Progenitor cell of endocrine pancreas (in vitro differentiated cells): Measurements from ENCODE around the gene SLC39A8. TPM values are rescaled to one million over a fixed set of nuclear protein-coding genes. Genes with fewer than 3 reads are reported as not detected.

Experiments used
- DNase-seq: peaks from one replicate; pipeline ENCODE4 v3.0.0; 2021; ENCODE audit warnings: low spot score; ENCODE audit not compliant: unreplicated experiment
- H3K27ac Mint-ChIP-seq: 2 replicates; pipeline ENCODE4 v1.8.0; 2021; ENCODE audit warnings: mild to moderate bottlenecking, moderate library complexity, mixed read lengths
- H3K27me3 Mint-ChIP-seq: 2 replicates; pipeline ENCODE4 v1.8.0; 2021; ENCODE audit warnings: mixed read lengths
- H3K36me3 Mint-ChIP-seq: 2 replicates; pipeline ENCODE4 v1.8.0; 2022; ENCODE audit warnings: mixed read lengths; ENCODE audit not compliant: insufficient read depth
- H3K4me1 Mint-ChIP-seq: 2 replicates; pipeline ENCODE4 v1.8.0; 2021; ENCODE audit warnings: low read depth, mixed read lengths
- H3K4me3 Mint-ChIP-seq: 2 replicates; pipeline ENCODE4 v1.8.0; 2021; ENCODE audit warnings: low read depth, mild to moderate bottlenecking, moderate library complexity, mixed read lengths
- H3K9me3 Mint-ChIP-seq: 2 replicates; pipeline ENCODE4 v1.8.0; 2021; ENCODE audit warnings: low read depth, mixed read lengths
- CTCF ChIP-seq: fragments of 200-600 bp; sonication (generic); IDR thresholded peaks from one replicate; pipeline ENCODE4 v1.5.0; 2021; ENCODE audit warnings: antibody characterized with exemption, mild to moderate bottlenecking; ENCODE audit not compliant: unreplicated experiment
- total RNA-seq: library from RNA; stranded (reverse); gene quantifications from 2 replicates; pipeline ENCODE4 v1.2.1, GENCODE V29; 2021

The SLC39A8 gene
- total RNA-seq, 1 donor from 2014 or later, result 1.6 TPM

- Mint-ChIP-seq H3K4me3 (no peak overlapping the region), H3K27ac (no peak overlapping the region), H3K4me1 (peaks cover 1% of the 10 kb centered on the region), H3K36me3 (no peaks in the 10 kb centered on the region), H3K27me3 (no peaks in the 10 kb centered on the region), H3K9me3 (peaks cover 4% of the 10 kb centered on the region)
- no peak for TF ChIP-seq CTCF
- DNase-seq, result no peak
Measured at GRCh38 chr4:102315532-102315931, 29.8 kb downstream of the SLC39A8 start.

- DNase-seq, result no peak
- peaks cover 4% of the 10 kb centered on the region for H3K9me3 Mint-ChIP-seq
- H3K27ac Mint-ChIP-seq, result no peak overlapping the region
- no peaks in the 10 kb centered on the region for H3K36me3 Mint-ChIP-seq
- TF ChIP-seq CTCF, result no peak
- H3K4me3 Mint-ChIP-seq, result no peak overlapping the region
- H3K4me1 Mint-ChIP-seq, result peaks cover 1% of the 10 kb centered on the region
- no peaks in the 10 kb centered on the region for H3K27me3 Mint-ChIP-seq
Measured at GRCh38 chr4:102312417-102312816, 32.9 kb downstream of the SLC39A8 start.

DNA sequence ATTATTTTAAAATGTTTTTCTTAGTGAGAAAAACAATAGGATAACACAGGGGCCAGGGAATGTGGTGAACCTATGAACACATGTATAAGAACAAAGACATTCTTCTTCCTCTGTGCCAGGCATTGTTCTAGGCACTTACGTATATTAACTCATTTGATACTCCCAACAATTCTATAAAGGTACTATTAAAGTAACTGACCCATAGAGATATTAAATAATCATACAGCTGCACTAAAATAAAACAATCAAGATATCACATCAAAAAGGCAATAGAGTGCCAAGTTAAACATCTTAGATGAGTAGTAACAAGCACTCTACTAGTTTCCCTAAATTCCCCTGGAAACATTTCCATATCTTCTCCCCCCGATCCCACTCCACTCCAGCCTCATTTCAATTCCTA is 33.4 kb downstream of the SLC39A8 start:
- no peak overlapping the region for H3K27ac Mint-ChIP-seq

GRCh38 chr4:102311407-102311806 is 33.9 kb downstream of the SLC39A8 start:
- H3K27me3 Mint-ChIP-seq, result no peaks in the 10 kb centered on the region
- no peak overlapping the region for H3K4me3 Mint-ChIP-seq
- no peak overlapping the region for H3K27ac Mint-ChIP-seq
- H3K4me1 Mint-ChIP-seq, result peaks cover 1% of the 10 kb centered on the region
- H3K36me3 Mint-ChIP-seq, result no peaks in the 10 kb centered on the region
- no peak for DNase-seq
- TF ChIP-seq CTCF, result no peak
- no peaks in the 10 kb centered on the region for H3K9me3 Mint-ChIP-seq

More for the DNA sequence above, 33.4 kb downstream of the SLC39A8 start:
- Mint-ChIP-seq H3K27me3 (no peaks in the 10 kb centered on the region), H3K9me3 (peaks cover 3% of the 10 kb centered on the region), H3K4me3 (no peak overlapping the region), H3K4me1 (peaks cover 1% of the 10 kb centered on the region), H3K36me3 (no peaks in the 10 kb centered on the region)
- no peak for DNase-seq
- no peak for TF ChIP-seq CTCF

DNA sequence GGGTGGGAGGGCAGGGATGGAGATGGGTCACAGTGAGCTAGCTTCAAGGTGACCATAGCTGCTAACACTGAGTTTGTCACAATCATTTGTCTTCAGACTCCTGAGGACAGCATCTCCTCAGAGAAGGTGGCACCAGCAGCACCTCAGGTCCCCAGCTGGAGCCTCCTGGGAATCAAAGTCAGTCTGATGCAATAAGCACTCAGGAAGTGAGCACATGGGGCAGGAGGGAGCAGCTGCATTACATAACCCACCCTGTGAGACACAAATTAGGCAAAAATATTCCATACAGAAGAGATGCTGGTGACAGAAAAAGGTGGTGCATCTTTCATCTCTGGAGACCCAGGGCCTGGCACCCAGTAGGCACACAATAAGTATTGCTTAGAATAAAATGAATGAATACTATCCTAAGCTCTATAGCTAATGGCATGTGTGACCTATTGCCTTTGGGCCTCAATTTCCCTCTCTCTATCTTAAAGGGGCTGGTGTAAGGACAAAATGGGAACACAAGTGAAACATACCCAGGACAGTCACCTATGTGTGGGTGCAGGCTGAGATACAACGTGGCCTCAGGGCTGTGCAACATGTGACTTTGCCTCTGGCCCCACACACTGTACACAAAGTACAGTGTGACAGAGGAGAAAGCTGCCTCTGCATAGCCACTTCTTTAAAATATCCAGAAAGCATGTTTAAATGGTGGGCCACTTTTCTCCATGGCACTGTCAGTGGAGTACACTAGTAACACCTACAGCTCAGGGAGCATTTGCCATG is 37.1 kb downstream of the SLC39A8 start:
- no peak for TF ChIP-seq CTCF
- H3K4me1 Mint-ChIP-seq, result peaks cover 3% of the 10 kb centered on the region
- no peaks in the 10 kb centered on the region for H3K36me3 Mint-ChIP-seq
- no peak overlapping the region for H3K27ac Mint-ChIP-seq
- DNase-seq, result no peak
- H3K27me3 Mint-ChIP-seq, result no peaks in the 10 kb centered on the region
- H3K4me3 Mint-ChIP-seq, result no peak overlapping the region
- H3K9me3 Mint-ChIP-seq, result no peaks in the 10 kb centered on the region
